ENCODE data around the gene ARSI.

The ARSI gene

GRCh38 chr5:150347003-150347402 is 44.3 kb upstream of the ARSI start:
- Histone ChIP-seq H3K79me2 (no peaks in the 10 kb centered on the region), H2AFZ (no peak overlapping the region), H3K9me3 (ENCODE audit: control insufficient read depth, low read length) (no peaks in the 10 kb centered on the region), H3K4me2 (ENCODE audit: low read length) (no peak overlapping the region), H3K27me3 (ENCODE audit: control insufficient read depth, insufficient read depth, low read length) (no peaks in the 10 kb centered on the region), H3K4me1 (no peaks in the 10 kb centered on the region), H3K36me3 (ENCODE audit: control insufficient read depth, insufficient read depth, low read length) (no peaks in the 10 kb centered on the region), H3K27ac (no peak overlapping the region), H3K9ac (no peak overlapping the region), H3K4me3 (ENCODE audit: low read depth, low read length) (no peak overlapping the region)
- no peak for TF ChIP-seq CTCF (IDR thresholded peaks at IDR 0.05)

GRCh38 chr5:150346592-150346991 is 43.9 kb upstream of the ARSI start:
- H3K4me1 ChIP-seq = no peaks in the 10 kb centered on the region
- no peaks in the 10 kb centered on the region for H3K27me3 ChIP-seq (ENCODE audit: control insufficient read depth, insufficient read depth, low read length)
- TF ChIP-seq CTCF (IDR thresholded peaks at IDR 0.05) = no peak
- no peak overlapping the region for H3K9ac ChIP-seq
- H3K4me2 ChIP-seq (ENCODE audit: low read length) = no peak overlapping the region
- H3K79me2 ChIP-seq = no peaks in the 10 kb centered on the region
- no peak overlapping the region for H3K4me3 ChIP-seq (ENCODE audit: low read depth, low read length)
- no peaks in the 10 kb centered on the region for H3K9me3 ChIP-seq (ENCODE audit: control insufficient read depth, low read length)
- H3K36me3 ChIP-seq (ENCODE audit: control insufficient read depth, insufficient read depth, low read length) = no peaks in the 10 kb centered on the region
- H3K27ac ChIP-seq = no peak overlapping the region
- H2AFZ ChIP-seq = no peak overlapping the region

- Histone ChIP-seq H3K4me2 (ENCODE audit: low read length) (no peak overlapping the region), H3K36me3 (ENCODE audit: control insufficient read depth, insufficient read depth, low read length) (no peaks in the 10 kb centered on the region), H2AFZ (no peak overlapping the region), H3K27ac (no peak overlapping the region), H3K4me1 (no peaks in the 10 kb centered on the region), H3K27me3 (ENCODE audit: control insufficient read depth, insufficient read depth, low read length) (no peaks in the 10 kb centered on the region), H3K4me3 (ENCODE audit: low read depth, low read length) (no peak overlapping the region), H3K79me2 (no peaks in the 10 kb centered on the region), H3K9ac (no peak overlapping the region), H3K9me3 (ENCODE audit: control insufficient read depth, low read length) (no peaks in the 10 kb centered on the region)
- TF ChIP-seq CTCF (IDR thresholded peaks at IDR 0.05) = no peak
Observed at GRCh38 chr5:150345716-150346115, 43.0 kb upstream of the ARSI start.

GRCh38 chr5:150343994-150344631 is 41.4 kb upstream of the ARSI start:
- Histone ChIP-seq H3K4me3 (ENCODE audit: low read depth, low read length) (no peak overlapping the region), H3K27me3 (ENCODE audit: control insufficient read depth, insufficient read depth, low read length) (no peaks in the 10 kb centered on the region), H3K9me3 (ENCODE audit: control insufficient read depth, low read length) (no peaks in the 10 kb centered on the region), H3K36me3 (ENCODE audit: control insufficient read depth, insufficient read depth, low read length) (no peaks in the 10 kb centered on the region), H3K79me2 (no peaks in the 10 kb centered on the region), H3K4me1 (no peaks in the 10 kb centered on the region), H2AFZ (no peak overlapping the region), H3K27ac (no peak overlapping the region), H3K4me2 (ENCODE audit: low read length) (no peak overlapping the region), H3K9ac (no peak overlapping the region)
- TF ChIP-seq CTCF (IDR thresholded peaks at IDR 0.05) = no peak

- H3K4me1 ChIP-seq = no peaks in the 10 kb centered on the region
- no peaks in the 10 kb centered on the region for H3K79me2 ChIP-seq
- H3K4me3 ChIP-seq (ENCODE audit: low read depth, low read length) = no peak overlapping the region
- H3K9me3 ChIP-seq (ENCODE audit: control insufficient read depth, low read length) = no peaks in the 10 kb centered on the region
- H3K4me2 ChIP-seq (ENCODE audit: low read length) = no peak overlapping the region
- no peak for TF ChIP-seq CTCF (IDR thresholded peaks at IDR 0.05)
- H3K9ac ChIP-seq = no peak overlapping the region
- H3K27ac ChIP-seq = no peak overlapping the region
- H3K27me3 ChIP-seq (ENCODE audit: control insufficient read depth, insufficient read depth, low read length) = no peaks in the 10 kb centered on the region
- no peak overlapping the region for H2AFZ ChIP-seq
- no peaks in the 10 kb centered on the region for H3K36me3 ChIP-seq (ENCODE audit: control insufficient read depth, insufficient read depth, low read length)
Observed at GRCh38 chr5:150342583-150342982, 39.9 kb upstream of the ARSI start.

Measured in parathyroid adenoma (tissue), 2 donors.